Endodermal cell (in vitro differentiated cells): ENCODE results near the gene OVCH2. TPM values are rescaled to one million over a fixed set of nuclear protein-coding genes. Genes with fewer than 3 reads are reported as not detected.
A peak's percentile ranks its signal among the peaks of the same experiment; 100 is the strongest.

ENCODE experiments used
- DNase-seq: peaks from one replicate; pipeline ENCODE4 v3.0.0-alpha.2; 2017
- H3K27ac ChIP-seq: 2 replicates; pipeline ENCODE4 v1.5.1; 2013; ENCODE audit warnings: mild to moderate bottlenecking, low read depth, low read length, moderate library complexity
- H3K27me3 ChIP-seq: 2 replicates; pipeline ENCODE4 v1.6.1; 2013; ENCODE audit warnings: mild to moderate bottlenecking, low read length, moderate library complexity; ENCODE audit not compliant: insufficient read depth, control insufficient read depth, poor library complexity, severe bottlenecking
- H3K36me3 ChIP-seq: 2 replicates; pipeline ENCODE4 v1.7.0; 2013; ENCODE audit warnings: mild to moderate bottlenecking, low read length, moderate library complexity; ENCODE audit not compliant: control insufficient read depth, insufficient read depth
- H3K4me1 ChIP-seq: one replicate; pipeline ENCODE4 v1.7.0; 2013; ENCODE audit warnings: low read length; ENCODE audit not compliant: control insufficient read depth, insufficient read depth
- H3K4me3 ChIP-seq: 2 replicates; pipeline ENCODE4 v1.5.1; 2013; ENCODE audit warnings: mild to moderate bottlenecking, low read length, moderate library complexity
- H3K9ac ChIP-seq: 2 replicates; pipeline ENCODE4 v1.6.1; 2013; ENCODE audit warnings: mild to moderate bottlenecking, low read length, moderate library complexity; ENCODE audit not compliant: poor library complexity, severe bottlenecking; ENCODE audit errors: extremely low read depth
- H3K9me3 ChIP-seq: 2 replicates; pipeline ENCODE4 v1.6.1; 2013; ENCODE audit warnings: mild to moderate bottlenecking, low read length, moderate library complexity; ENCODE audit not compliant: control insufficient read depth
- H3K27ac Mint-ChIP-seq: 2 replicates; pipeline ENCODE4 v1.8.0; 2020; ENCODE audit warnings: mixed read lengths
- H3K27me3 Mint-ChIP-seq: 2 replicates; pipeline ENCODE4 v1.8.0; 2021; ENCODE audit warnings: mild to moderate bottlenecking, mixed read lengths; ENCODE audit not compliant: insufficient read depth
- H3K36me3 Mint-ChIP-seq: 2 replicates; pipeline ENCODE4 v1.8.0; 2020; ENCODE audit warnings: low read depth, mixed read lengths
- H3K4me1 Mint-ChIP-seq: 2 replicates; pipeline ENCODE4 v1.8.0; 2020; ENCODE audit warnings: mixed read lengths
- H3K4me3 Mint-ChIP-seq: 2 replicates; pipeline ENCODE4 v1.8.0; 2020; ENCODE audit warnings: mild to moderate bottlenecking, moderate library complexity, mixed read lengths
- H3K9me3 Mint-ChIP-seq: 2 replicates; pipeline ENCODE4 v1.8.0; 2020; ENCODE audit warnings: mild to moderate bottlenecking, mixed read lengths
- CTCF ChIP-seq: fragments of 200-600 bp; sonication (generic); conservative IDR thresholded peaks from 2 replicates; pipeline ENCODE4 v1.5.0; 2021; ENCODE audit warnings: antibody characterized with exemption, mild to moderate bottlenecking
- WGBS, 2 experiments: methylation state at CpG; one replicate each; pipeline versions ENCODE4 v1.1.5 to v1.1.7; 2013; ENCODE audit warnings: missing lambda C conversion rate in 2 of 2, mixed read lengths in 1 of 2; ENCODE audit not compliant: insufficient coverage in 1 of 2, insufficient read length in 1 of 2; 5-methylcytosine and 5-hydroxymethylcytosine counted together
- total RNA-seq, 2 donors: library from RNA; stranded (reverse); fragmentation: NEBNext Ultra II Directional in 1 of 2; extraction: Animal tissue kit (Norgen Biotek cat#: 25700) in 1 of 2; gene quantifications; 2 replicates in 1 of 2; 3 replicates in 1 of 2; pipeline ENCODE4 v1.2.1, GENCODE V29; 2021

OVCH2 gene
- total RNA-seq, 2 donors from 2014 or later = 8.2 to 30.1 TPM

- Histone ChIP-seq H3K36me3 (peaks cover 34% of the 10 kb centered on the region), H3K27me3 (no peaks in the 10 kb centered on the region), H3K4me3 (no peak overlapping the region), H3K27ac (no peak overlapping the region), H3K4me1 (peaks cover 13% of the 10 kb centered on the region), H3K9ac (no peak overlapping the region), H3K9me3 (no peaks in the 10 kb centered on the region)
- Mint-ChIP-seq H3K36me3 (peaks cover 39% of the 10 kb centered on the region), H3K4me3 (no peak overlapping the region), H3K27me3 (peaks cover 2% of the 10 kb centered on the region), H3K9me3 (no peaks in the 10 kb centered on the region), H3K4me1 (peaks cover 37% of the 10 kb centered on the region), H3K27ac (peak overlapping the region; percentile 73)
- no peak for TF ChIP-seq CTCF
- no peak for DNase-seq
- WGBS, 2 experiments = 83 to 87% methylated on average over 6 to 10 of the region's 10 CpGs
Measured at GRCh38 chr11:7671347-7672215, 34.7 kb downstream of the OVCH2 start.

GRCh38 chr11:7670641-7671040 lies 35.6 kb downstream of the OVCH2 start:
- peak overlapping the region; percentile 46 for H3K27ac Mint-ChIP-seq
- peaks cover 13% of the 10 kb centered on the region for H3K4me1 ChIP-seq
- H3K36me3 ChIP-seq = peaks cover 43% of the 10 kb centered on the region
- H3K27ac ChIP-seq = no peak overlapping the region
- H3K4me3 Mint-ChIP-seq = no peak overlapping the region
- H3K9ac ChIP-seq = no peak overlapping the region
- H3K9me3 ChIP-seq = no peaks in the 10 kb centered on the region
- DNase-seq = no peak
- no peak overlapping the region for H3K4me3 ChIP-seq
- WGBS, 2 experiments = 86 to 100% methylated on average over 1 to 4 of the region's 4 CpGs
- no peaks in the 10 kb centered on the region for H3K9me3 Mint-ChIP-seq
- peaks cover 48% of the 10 kb centered on the region for H3K36me3 Mint-ChIP-seq
- no peaks in the 10 kb centered on the region for H3K27me3 ChIP-seq
- no peak for TF ChIP-seq CTCF
- peaks cover 38% of the 10 kb centered on the region for H3K4me1 Mint-ChIP-seq
- H3K27me3 Mint-ChIP-seq = peaks cover 2% of the 10 kb centered on the region

- WGBS, 2 experiments = 43 to 80% methylated on average over 1 to 5 of the region's 5 CpGs
- Histone ChIP-seq H3K27ac (peak overlapping the region; percentile 47), H3K9ac (no peak overlapping the region), H3K27me3 (no peaks in the 10 kb centered on the region), H3K4me3 (no peak overlapping the region), H3K9me3 (peaks cover 12% of the 10 kb centered on the region), H3K36me3 (peaks cover 60% of the 10 kb centered on the region), H3K4me1 (peaks cover 13% of the 10 kb centered on the region)
- Mint-ChIP-seq H3K27ac (peak overlapping the region; percentile 78), H3K36me3 (peaks cover 64% of the 10 kb centered on the region), H3K4me3 (no peak overlapping the region), H3K9me3 (peaks cover 9% of the 10 kb centered on the region), H3K4me1 (peaks cover 28% of the 10 kb centered on the region), H3K27me3 (no peaks in the 10 kb centered on the region)
- no peak for DNase-seq
- no peak for TF ChIP-seq CTCF
Measured at GRCh38 chr11:7668911-7669310, 37.4 kb downstream of the OVCH2 start.
